HuH-7.5 (cell line): ENCODE data around the gene MYOD1.
A peak's percentile ranks its signal among the peaks of the same experiment; 100 is the strongest.

Experiments used
- DNase-seq: peaks from one replicate; pipeline ENCODE4 v3.0.0; 2011; ENCODE audit warnings: low spot score

The MYOD1 gene

GRCh38 chr11:17734986-17735817, 15.8 kb downstream of the MYOD1 start:
- peak; percentile 86 for DNase-seq

GRCh38 chr11:17735818-17736578, 16.6 kb downstream of the MYOD1 start:
- no peak for DNase-seq

- DNase-seq, result no peak
Measured at GRCh38 chr11:17736579-17736893, 17.2 kb downstream of the MYOD1 start.

GRCh38 chr11:17736930-17737817, 17.8 kb downstream of the MYOD1 start:
- no peak for DNase-seq

GRCh38 chr11:17738151-17738973, 19.0 kb downstream of the MYOD1 start:
- DNase-seq, result no peak

GRCh38 chr11:17739945-17740338, 20.6 kb downstream of the MYOD1 start:
- DNase-seq, result no peak

GRCh38 chr11:17740649-17741235, 21.4 kb downstream of the MYOD1 start:
- no peak for DNase-seq

GRCh38 chr11:17741487-17741886, 22.1 kb downstream of the MYOD1 start:
- DNase-seq, result no peak

- no peak for DNase-seq
Measured at GRCh38 chr11:17742019-17742418, 22.6 kb downstream of the MYOD1 start.

GRCh38 chr11:17743026-17743807, 23.8 kb downstream of the MYOD1 start:
- DNase-seq, result no peak

- no peak for DNase-seq
Measured at GRCh38 chr11:17743808-17744119, 24.4 kb downstream of the MYOD1 start.

GRCh38 chr11:17744151-17744940, 25.0 kb downstream of the MYOD1 start:
- no peak for DNase-seq

GRCh38 chr11:17745023-17745772, 25.8 kb downstream of the MYOD1 start:
- no peak for DNase-seq

- DNase-seq, result no peak
Measured at GRCh38 chr11:17746096-17746495, 26.7 kb downstream of the MYOD1 start.

GRCh38 chr11:17747131-17747955, 28.0 kb downstream of the MYOD1 start:
- DNase-seq, result no peak

GRCh38 chr11:17748044-17748443, 28.7 kb downstream of the MYOD1 start:
- no peak for DNase-seq

GRCh38 chr11:17748761-17749721, 29.7 kb downstream of the MYOD1 start:
- no peak for DNase-seq
